Peyer's patch (tissue), 4 donors: ENCODE results near the gene ARPC5.

ENCODE experiments used
- POLR2A ChIP-seq, 2 donors: fragments of 450-650 bp; IDR thresholded peaks; one replicate each; pipeline ENCODE4 v1.5.1; 2017; ENCODE audit warnings: antibody characterized with exemption in 2 of 2, mild to moderate bottlenecking in 2 of 2, moderate library complexity in 2 of 2
- TF ChIP-seq, protein P1 (sequence below), 6 experiments: fragments of 450-650 bp in 4 of 6; fragments of 200-600 bp in 2 of 6; sonication (generic) in 1 of 6; IDR thresholded peaks; one replicate each; pipeline ENCODE4 v1.5.1; 2017 to 2019; ENCODE audit warnings: antibody characterized with exemption in 6 of 6, mild to moderate bottlenecking in 3 of 6, moderate library complexity in 1 of 6

DNA sequence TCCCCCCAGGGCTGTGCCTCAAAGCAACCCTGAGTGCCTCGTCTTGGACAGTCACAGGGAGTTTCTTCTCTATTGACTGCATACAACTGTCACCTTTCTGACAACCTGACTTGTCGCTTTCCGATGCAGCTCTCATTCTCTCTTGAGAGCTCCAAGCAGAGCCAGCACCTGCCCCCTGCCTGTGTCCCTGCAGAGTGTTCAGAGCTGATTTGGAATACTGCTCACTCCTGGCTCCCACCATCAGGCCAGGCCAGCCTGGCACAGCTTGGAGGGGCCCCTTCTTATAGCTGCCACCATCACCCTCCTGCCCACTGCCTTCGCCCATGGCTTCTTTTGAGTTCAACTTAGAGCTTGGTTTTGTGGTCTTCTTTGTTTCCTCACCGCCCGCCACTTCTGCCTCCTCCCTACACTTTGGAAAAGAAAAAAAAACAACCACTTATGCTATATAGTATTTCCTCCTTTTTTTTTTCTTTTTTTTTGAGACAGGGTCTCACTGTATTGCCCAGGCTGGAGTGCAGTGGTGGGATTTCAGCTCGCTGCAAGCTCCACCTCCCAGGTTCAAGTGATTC lies 57.6 kb downstream of the ARPC5 start:
- TF ChIP-seq, protein P1, sequence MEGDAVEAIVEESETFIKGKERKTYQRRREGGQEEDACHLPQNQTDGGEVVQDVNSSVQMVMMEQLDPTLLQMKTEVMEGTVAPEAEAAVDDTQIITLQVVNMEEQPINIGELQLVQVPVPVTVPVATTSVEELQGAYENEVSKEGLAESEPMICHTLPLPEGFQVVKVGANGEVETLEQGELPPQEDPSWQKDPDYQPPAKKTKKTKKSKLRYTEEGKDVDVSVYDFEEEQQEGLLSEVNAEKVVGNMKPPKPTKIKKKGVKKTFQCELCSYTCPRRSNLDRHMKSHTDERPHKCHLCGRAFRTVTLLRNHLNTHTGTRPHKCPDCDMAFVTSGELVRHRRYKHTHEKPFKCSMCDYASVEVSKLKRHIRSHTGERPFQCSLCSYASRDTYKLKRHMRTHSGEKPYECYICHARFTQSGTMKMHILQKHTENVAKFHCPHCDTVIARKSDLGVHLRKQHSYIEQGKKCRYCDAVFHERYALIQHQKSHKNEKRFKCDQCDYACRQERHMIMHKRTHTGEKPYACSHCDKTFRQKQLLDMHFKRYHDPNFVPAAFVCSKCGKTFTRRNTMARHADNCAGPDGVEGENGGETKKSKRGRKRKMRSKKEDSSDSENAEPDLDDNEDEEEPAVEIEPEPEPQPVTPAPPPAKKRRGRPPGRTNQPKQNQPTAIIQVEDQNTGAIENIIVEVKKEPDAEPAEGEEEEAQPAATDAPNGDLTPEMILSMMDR (IDR thresholded peaks at IDR 0.05): no peak
- no peak for TF ChIP-seq POLR2A (IDR thresholded peaks at IDR 0.05)
